ENCODE measurements around the gene ST6GALNAC3.

- peak; percentile 92 for TF ChIP-seq CTCF (IDR thresholded peaks at IDR 0.05; ENCODE audit: low read depth, low read length, poor library complexity, severe bottlenecking)
- TF ChIP-seq EZH2phosphoT487 (IDR thresholded peaks at IDR 0.05; ENCODE audit: borderline replicate concordance, low read length) = no peak
Measured at GRCh38 chr1:76154206-76154956, 79.8 kb downstream of the ST6GALNAC3 start.
